GM21723 (cell line): ENCODE results near the gene FLT3.
"Not testable (repeated sequence)": the region's sequence is repeated elsewhere in the genome, so short reads cannot be mapped to it uniquely, and the experiment has no call there.

ENCODE experiments used
- ATAC-seq: cut with Tn5 transposase; IDR thresholded peaks from one replicate; pipeline ENCODE4 v1.9.1; 2021; ENCODE audit warnings: mild to moderate bottlenecking, moderate library complexity; ENCODE audit not compliant: unreplicated experiment

FLT3 gene

GRCh38 chr13:27975564-27976361 is 124.6 kb downstream of the FLT3 start:
- ATAC-seq: no peak

- no peak for ATAC-seq
Observed at GRCh38 chr13:27973961-27974662, 126.3 kb downstream of the FLT3 start.

GRCh38 chr13:27973291-27973690 is 127.1 kb downstream of the FLT3 start:
- ATAC-seq: no peak

- ATAC-seq: no peak
Observed at GRCh38 chr13:27972478-27972820, 127.9 kb downstream of the FLT3 start.

- ATAC-seq: no peak
Observed at GRCh38 chr13:27971776-27972477, 128.4 kb downstream of the FLT3 start.

- no peak for ATAC-seq
Observed at GRCh38 chr13:27971236-27971645, 129.1 kb downstream of the FLT3 start.

GRCh38 chr13:27970382-27971235 is 129.8 kb downstream of the FLT3 start:
- ATAC-seq: no peak

GRCh38 chr13:27969866-27970229 is 130.5 kb downstream of the FLT3 start:
- no peak for ATAC-seq

GRCh38 chr13:27969082-27969865 is 131.1 kb downstream of the FLT3 start, which contains the start of gene CDX2:
CDX2 (minus strand) TSS chr13:27969315; CDS start chr13:27969006, 309 bp downstream.
- ATAC-seq: no peak

- no peak for ATAC-seq
Observed at GRCh38 chr13:27968316-27969081, 131.9 kb downstream of the FLT3 start.

GRCh38 chr13:27967736-27968315 is 132.6 kb downstream of the FLT3 start:
- ATAC-seq: no peak

- ATAC-seq: no peak
Observed at GRCh38 chr13:27967203-27967735, 133.1 kb downstream of the FLT3 start.

- ATAC-seq: no peak
Observed at GRCh38 chr13:27966641-27967202, 133.7 kb downstream of the FLT3 start.

- ATAC-seq: no peak
Observed at GRCh38 chr13:27965740-27966640, 134.4 kb downstream of the FLT3 start.

- no peak for ATAC-seq
Observed at GRCh38 chr13:27965343-27965739, 135.0 kb downstream of the FLT3 start.

GRCh38 chr13:27964741-27965323 is 135.5 kb downstream of the FLT3 start:
- no peak for ATAC-seq

GRCh38 chr13:27964206-27964605 is 136.2 kb downstream of the FLT3 start:
- ATAC-seq: not testable (repeated sequence)
